ENCODE data around the gene TMEM163.

TMEM163 gene

DNA sequence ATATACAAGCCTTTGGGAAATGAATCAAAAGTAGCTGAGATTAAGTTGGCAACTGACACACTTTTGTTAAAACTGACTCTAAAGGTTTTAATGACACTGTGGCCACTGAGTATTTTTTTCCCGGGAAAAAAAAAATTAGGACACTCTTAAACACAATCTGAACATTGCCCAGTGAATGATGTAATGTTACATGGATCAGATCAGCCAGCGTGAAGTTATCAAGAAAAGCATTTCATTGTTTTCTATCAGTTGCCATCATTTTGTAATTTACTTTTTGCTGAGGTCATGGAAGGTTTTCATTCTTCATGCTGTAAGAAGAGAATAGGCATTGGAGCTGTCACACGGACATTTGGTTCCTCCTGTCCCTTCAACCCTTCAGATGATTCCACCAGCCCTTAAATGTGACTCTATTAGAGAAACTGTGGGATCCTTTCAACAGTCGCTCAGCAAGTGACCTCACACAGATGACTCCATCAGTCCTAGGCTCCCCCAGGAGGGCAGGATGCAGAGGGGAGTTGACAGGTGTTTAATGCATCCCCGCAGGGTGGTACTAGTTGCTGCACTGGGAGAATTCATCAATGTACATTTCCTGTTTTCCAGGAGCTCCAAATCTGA, 300.7 kb downstream of the TMEM163 start:
- in situ Hi-C loops (cut with MboI; ENCODE audit: low sequenced_read_pairs), result loop anchor here (25.0 kb wide), 1 partner anchor 306 kb away; no protein-coding TSS in a partner anchor

DNA sequence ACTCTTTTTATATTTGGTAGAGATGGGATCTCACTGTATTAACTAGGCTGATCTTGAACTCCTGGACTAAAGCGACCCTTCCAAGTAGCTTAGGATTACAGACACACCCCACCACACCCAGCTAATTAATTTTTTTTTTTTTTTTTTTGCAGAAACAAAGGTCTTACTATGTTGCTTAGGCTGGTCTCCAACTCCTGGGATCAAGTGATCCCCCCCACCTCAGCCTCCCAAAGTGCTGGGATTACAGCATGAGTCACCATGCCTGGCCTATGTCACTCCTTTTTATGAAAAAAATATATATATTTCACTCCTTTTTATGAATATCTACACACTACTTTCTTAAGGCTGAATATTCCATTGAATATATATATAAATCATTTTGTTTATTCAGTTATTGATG, 302.2 kb downstream of the TMEM163 start:
- in situ Hi-C loops (cut with MboI; ENCODE audit: low sequenced_read_pairs), result loop anchor here (25.0 kb wide), 1 partner anchor 304 kb away; no protein-coding TSS in a partner anchor

DNA sequence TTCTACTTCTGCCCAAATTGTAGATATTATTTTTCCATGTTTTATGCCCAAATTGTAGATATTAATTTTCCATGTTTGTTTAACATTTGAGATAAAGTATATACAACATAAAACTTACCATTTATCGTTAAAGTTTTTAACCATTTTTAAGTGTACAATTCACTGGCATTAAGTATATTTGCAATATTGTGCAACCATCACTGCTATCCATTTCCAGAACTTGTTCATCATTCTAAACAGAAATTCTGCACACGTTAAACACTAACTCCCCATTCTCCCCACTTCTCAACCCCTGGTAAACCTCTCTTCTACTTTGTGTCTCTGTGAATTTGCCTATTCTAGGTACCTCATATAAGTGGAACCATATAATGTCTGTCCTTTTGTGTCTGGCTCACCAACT, 302.8 kb downstream of the TMEM163 start:
- in situ Hi-C loops (cut with MboI; ENCODE audit: low sequenced_read_pairs), result loop anchor here (25.0 kb wide), 1 partner anchor 304 kb away; no protein-coding TSS in a partner anchor

DNA sequence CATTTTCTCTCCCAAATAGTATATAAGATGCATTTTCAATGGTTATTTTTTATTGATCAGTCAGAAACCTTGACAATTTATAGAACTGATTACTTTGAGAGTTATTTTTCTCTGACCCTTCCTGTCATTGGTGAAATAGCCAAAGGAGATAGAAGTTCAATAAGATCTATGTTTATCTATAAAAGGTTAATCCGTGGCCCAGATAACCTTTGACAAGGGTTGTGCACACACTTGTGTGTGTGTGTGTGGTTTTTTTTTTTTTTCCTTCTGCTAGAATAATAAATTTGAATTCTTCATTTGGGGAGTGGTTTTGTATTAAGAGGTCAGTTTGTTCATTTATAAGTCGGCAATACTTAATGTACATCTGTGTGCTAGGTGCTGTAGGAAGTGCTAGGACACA, 304.9 kb downstream of the TMEM163 start:
- in situ Hi-C loops (cut with MboI; ENCODE audit: low sequenced_read_pairs), result loop anchor here (25.0 kb wide), 1 partner anchor 302 kb away; no protein-coding TSS in a partner anchor

DNA sequence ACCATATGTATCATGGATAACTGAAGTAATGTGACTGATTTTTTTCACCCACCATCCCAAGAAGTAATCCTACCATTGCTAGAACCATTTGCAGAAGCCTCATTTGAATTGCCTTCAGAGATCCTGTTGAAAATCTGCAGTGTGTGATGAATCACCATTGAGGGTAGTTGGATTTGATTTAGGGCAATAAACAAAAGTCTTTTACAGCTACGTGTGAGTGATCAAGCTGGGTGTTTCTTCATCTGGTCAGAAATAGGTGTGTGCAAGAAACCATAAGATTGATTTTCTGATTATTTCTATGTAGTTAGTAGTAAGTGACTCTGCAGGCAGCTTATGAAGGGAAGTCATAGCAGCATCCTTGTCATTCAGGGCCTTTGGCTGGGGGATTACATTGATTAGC, 305.4 kb downstream of the TMEM163 start:
- in situ Hi-C loops (cut with MboI; ENCODE audit: low sequenced_read_pairs), result loop anchor here (25.0 kb wide), 1 partner anchor 301 kb away; no protein-coding TSS in a partner anchor

DNA sequence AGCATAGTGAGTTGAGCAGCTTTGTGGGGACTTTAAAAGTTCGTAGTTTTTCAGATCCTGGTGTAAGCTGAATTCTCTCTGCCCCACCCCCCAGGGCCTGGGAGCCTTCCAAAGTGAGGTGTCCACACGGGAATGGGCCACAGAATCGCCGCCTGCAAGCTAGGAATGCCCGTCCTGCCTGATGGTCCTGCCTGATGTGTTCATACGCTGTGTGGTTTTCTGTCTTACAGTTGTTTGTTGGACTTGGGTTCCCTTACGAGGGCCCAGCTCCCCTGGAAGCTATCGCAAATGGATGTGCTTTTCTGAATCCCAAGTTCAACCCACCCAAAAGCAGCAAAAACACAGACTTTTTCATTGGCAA, 306.2 kb downstream of the TMEM163 start:
- in situ Hi-C loops (cut with MboI; ENCODE audit: low sequenced_read_pairs), result loop anchor here (25.0 kb wide), 1 partner anchor 300 kb away; no protein-coding TSS in a partner anchor

DNA sequence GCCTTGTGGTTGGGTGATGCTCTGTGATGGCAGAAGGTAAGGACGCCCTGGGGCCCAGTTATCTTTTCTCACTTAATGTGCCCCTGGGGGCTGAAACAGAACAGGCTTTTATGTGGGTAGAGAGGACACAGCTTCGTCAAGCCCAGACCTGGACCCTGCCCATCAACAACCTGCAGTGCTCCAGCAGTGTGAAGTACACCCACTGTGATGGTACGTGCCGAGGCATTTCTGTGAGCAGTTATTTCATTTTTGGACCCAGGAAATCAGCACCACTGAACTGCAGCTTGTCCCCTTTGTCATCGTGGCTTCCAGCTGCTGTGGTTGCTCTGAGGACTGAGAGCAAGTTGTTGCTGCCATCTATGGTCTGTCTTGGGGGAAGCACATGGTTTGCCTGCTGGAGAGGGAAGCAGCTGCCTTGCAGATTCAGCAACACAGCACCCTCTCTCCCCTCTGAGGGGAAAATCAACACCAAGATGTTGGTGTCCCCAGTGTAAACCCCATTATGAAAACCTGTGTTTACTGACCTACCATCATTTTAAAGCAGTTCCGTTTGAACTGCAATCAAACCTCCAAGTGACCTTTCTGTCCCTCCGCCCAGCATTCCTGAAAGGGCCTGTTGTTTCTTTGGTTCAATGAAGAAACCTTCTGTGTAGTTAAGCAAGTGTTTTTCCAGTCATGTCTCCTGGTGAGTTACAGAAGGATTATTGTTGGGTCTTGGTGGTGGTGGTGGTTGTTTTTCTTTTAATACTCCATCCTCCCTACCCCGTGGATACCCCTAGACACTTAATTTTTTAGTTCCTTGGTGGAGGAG, 306.8 kb downstream of the TMEM163 start:
- in situ Hi-C loops (cut with MboI; ENCODE audit: low sequenced_read_pairs), result loop anchor here (25.0 kb wide), 1 partner anchor 300 kb away; no protein-coding TSS in a partner anchor

DNA sequence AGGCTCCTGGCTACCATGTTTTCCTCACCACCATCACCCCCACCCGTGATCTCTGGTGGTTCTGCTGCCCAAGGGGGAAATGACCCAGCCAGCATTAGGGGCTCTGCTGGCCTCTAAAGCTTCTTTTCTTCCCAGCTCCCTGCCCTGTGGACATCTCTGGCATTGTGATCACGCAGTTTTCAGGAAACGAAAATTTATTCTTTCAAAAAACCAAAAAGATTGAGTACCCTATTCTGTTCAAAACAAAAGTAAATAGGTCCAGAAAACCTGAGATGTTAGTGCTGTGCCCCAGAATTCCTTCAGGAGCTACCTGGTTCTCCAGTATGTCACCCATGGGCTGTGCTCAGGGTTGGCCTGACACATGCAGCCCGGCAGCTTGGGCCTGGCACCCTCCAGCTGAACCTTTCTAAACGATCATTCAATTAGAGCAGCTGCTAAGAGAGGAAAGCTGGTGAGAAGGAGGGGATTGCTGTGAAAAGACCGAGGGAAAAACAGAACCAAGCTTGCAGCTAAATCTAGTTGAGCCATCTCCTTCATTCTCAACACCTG, 307.4 kb downstream of the TMEM163 start:
- in situ Hi-C loops (cut with MboI; ENCODE audit: low sequenced_read_pairs), result loop anchor here (25.0 kb wide), 1 partner anchor 299 kb away; no protein-coding TSS in a partner anchor

DNA sequence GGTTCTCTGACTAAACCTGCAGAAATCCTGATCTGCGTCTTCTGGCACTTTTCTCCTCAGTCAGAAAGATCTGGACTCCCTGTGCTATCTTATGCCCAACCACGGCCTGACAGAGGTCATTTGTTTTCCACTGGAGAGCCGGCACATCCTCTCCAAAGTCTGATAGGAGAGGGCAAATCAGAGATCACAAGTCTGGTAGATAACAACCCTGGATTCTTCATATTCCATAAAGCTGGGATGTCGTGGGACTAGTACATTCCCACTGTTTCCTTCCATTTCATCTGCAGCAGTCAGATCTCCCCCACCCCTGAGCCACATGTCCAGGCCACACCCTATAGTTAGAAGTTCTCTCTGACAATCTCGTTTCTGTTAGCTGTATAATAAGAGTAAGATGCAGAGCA, 308.0 kb downstream of the TMEM163 start:
- in situ Hi-C loops (cut with MboI; ENCODE audit: low sequenced_read_pairs), result loop anchor here (25.0 kb wide), 1 partner anchor 299 kb away; no protein-coding TSS in a partner anchor

DNA sequence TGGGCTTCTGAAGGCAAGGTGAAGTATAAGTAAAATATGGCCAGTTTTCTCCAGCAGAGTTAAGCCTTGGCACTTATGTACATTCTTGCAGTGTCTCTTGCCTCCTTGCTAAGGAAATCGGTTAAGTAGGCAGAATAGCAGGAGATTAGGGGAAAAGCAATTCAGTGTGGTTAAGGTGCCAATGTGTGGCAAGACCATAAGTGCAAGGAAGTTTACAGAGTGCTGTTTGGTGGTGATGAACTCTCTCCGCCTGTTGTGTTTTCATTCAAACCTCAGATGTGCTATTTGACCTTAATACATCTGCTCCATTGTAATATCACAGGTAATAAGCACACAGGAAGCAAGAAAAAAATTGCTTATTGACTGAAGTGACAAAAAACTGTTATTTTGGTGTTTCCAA, 308.8 kb downstream of the TMEM163 start:
- in situ Hi-C loops (cut with MboI; ENCODE audit: low sequenced_read_pairs), result loop anchor here (25.0 kb wide), 1 partner anchor 298 kb away; no protein-coding TSS in a partner anchor

DNA sequence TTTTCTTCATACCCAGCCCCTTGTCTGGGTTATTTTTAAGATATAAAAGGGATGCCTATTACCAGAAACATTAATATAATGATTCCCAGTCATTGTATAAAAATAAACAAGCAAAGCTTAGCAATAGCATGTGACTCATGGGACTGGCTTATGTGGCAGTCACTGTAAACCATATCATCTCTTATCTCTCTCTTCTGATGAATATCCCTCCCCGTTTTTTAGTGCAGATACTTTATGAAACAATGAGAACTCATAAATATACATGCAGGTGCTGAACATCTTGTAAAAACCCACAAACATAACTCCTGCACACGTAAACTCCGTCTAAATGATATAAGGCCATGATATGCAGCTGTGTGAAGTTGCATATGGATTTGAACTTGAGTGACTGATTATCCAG, 310.0 kb downstream of the TMEM163 start:
- in situ Hi-C loops (cut with MboI; ENCODE audit: low sequenced_read_pairs), result loop anchor here (25.0 kb wide), 1 partner anchor 296 kb away; no protein-coding TSS in a partner anchor

DNA sequence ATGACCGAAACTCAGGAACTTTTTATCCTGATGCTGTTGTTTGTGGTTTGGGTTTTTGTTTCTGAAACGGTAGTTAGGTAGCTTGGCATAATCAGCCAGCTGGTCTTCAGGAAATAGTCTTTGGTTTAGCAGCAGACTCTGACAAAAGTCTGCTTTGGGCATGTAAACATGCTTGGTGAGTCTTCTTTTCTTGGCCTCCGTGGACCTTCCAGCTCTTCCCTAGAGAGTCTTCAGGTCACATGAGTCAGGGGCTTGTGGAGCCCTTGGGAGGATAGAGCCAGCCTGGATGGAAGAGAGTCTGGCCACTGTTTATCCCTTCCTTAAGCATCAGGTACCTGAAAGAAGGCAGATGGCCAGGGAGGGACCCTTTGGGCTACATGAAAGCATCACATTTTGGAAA, 310.4 kb downstream of the TMEM163 start:
- in situ Hi-C loops (cut with MboI; ENCODE audit: low sequenced_read_pairs), result loop anchor here (25.0 kb wide), 1 partner anchor 296 kb away; no protein-coding TSS in a partner anchor

DNA sequence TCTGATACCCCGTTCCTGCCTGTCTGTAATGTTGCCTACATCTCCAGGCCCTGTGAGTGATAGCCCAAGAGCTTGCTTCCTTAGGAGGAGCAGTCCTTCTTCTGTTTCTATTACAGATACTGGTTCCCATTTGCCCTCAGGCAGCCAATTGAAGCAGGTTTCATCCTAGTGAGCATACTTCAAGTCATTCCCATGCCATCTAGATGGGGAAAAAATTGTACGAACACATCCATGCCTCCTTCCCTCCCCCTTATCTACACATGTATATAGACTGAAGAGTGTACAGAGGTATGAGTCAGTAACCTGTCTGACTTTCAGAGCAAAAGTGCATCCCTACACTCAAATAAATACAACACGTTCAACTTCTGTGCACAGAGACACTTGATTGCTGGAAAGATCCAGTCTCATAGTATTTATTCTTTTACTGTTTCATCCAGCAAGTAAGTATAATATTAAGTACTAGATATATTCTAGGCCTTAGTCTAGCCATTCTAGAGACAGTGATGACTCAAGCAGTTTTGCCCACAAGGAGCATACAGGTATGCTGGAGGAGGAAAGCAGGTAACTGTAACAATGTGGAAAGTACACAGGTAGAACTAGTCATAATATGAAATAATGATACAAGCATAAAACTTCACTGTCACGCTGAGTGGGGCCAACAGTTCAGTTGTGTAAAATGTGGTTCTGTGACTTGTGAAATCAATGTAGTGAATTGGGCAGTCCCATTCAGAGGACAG, 311.5 kb downstream of the TMEM163 start:
- in situ Hi-C loops (cut with MboI; ENCODE audit: low sequenced_read_pairs), result loop anchor here (25.0 kb wide), 1 partner anchor 295 kb away; no protein-coding TSS in a partner anchor

DNA sequence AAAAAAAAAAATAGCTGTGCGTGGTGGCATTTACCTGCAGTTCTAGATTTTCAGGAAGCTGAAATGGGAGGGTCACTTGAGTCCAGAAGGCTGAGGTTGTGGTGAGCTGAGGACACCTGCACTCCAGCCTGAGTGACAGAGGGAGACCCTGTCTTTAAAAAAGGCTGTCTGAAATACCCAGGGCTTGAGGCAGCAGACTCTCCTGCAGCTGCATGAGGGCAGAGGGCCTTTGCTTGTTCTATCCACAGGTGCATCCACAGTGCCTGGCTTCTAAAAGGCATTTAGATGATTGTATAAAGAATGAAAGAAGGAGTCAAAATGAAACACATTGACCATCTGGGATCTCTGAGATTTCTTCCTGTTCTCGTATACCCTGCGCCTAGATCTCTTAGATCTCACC, 312.1 kb downstream of the TMEM163 start:
- in situ Hi-C loops (cut with MboI; ENCODE audit: low sequenced_read_pairs), result loop anchor here (25.0 kb wide), 1 partner anchor 294 kb away; no protein-coding TSS in a partner anchor

DNA sequence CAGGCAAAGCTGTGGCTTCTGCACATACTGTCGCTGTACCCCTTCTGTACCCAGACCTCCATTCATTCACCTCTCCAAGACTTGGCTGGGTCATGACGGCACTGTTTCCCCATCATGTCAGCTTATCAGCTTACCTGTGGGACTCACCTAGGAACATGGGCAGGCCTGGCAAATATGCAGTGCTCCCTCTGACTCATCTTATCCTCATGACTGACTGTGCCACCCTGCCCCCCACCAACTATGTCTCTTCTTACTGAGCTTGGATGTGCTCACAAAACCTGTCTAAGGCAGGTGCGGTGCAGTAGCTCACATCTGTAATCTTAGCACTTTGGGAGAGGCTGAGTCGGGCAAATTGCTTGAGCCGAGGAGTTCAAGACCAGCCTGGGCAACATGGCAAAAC, 312.5 kb downstream of the TMEM163 start:
- in situ Hi-C loops (cut with MboI; ENCODE audit: low sequenced_read_pairs), result loop anchor here (25.0 kb wide), 1 partner anchor 294 kb away; no protein-coding TSS in a partner anchor
